GM10266 (cell line): ENCODE data around the gene SCFD2.

Experiments
- DNase-seq: peaks from one replicate; pipeline ENCODE4 v3.0.0; 2012; ENCODE audit errors: extremely low spot score
- TF ChIP-seq, protein P1 (sequence below): IDR thresholded peaks from 2 replicates; pipeline ENCODE4 v1.5.1; 2012; ENCODE audit warnings: mild to moderate bottlenecking, low read depth; ENCODE audit not compliant: control insufficient read depth, insufficient read depth; ENCODE audit errors: missing control alignments

The SCFD2 gene

DNA sequence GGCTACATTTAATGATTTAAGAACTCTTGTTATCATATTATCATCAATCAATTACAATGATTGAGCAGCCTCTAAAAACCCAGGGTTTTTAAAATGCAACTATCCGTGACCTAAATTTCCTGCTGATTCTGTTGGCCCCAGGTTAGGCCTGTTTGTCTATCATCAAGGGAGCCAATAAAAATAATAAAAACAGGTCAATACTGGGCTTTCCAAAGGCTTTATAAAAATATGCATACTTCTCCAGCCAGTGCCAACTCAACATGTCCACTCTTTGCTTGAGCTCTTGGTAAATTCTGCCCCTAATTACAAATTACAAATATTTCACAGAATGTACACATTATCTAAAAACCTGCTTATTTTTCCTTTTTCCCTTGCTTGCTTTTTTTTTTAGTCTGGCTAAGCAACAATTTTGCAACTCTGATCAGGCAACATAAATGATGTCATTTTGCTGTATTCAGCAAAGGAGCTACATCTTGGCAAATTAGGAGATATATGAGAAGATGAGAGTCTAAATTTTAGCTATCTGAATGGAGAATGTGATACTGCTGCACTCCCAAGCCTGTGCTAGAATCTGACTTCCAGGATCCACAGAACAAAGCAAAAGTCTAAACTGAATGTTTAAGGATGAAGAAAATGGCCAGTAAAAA, 204.0 kb downstream of the SCFD2 start:
- no peak for DNase-seq
- TF ChIP-seq, protein P1, sequence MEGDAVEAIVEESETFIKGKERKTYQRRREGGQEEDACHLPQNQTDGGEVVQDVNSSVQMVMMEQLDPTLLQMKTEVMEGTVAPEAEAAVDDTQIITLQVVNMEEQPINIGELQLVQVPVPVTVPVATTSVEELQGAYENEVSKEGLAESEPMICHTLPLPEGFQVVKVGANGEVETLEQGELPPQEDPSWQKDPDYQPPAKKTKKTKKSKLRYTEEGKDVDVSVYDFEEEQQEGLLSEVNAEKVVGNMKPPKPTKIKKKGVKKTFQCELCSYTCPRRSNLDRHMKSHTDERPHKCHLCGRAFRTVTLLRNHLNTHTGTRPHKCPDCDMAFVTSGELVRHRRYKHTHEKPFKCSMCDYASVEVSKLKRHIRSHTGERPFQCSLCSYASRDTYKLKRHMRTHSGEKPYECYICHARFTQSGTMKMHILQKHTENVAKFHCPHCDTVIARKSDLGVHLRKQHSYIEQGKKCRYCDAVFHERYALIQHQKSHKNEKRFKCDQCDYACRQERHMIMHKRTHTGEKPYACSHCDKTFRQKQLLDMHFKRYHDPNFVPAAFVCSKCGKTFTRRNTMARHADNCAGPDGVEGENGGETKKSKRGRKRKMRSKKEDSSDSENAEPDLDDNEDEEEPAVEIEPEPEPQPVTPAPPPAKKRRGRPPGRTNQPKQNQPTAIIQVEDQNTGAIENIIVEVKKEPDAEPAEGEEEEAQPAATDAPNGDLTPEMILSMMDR = no peak

DNA sequence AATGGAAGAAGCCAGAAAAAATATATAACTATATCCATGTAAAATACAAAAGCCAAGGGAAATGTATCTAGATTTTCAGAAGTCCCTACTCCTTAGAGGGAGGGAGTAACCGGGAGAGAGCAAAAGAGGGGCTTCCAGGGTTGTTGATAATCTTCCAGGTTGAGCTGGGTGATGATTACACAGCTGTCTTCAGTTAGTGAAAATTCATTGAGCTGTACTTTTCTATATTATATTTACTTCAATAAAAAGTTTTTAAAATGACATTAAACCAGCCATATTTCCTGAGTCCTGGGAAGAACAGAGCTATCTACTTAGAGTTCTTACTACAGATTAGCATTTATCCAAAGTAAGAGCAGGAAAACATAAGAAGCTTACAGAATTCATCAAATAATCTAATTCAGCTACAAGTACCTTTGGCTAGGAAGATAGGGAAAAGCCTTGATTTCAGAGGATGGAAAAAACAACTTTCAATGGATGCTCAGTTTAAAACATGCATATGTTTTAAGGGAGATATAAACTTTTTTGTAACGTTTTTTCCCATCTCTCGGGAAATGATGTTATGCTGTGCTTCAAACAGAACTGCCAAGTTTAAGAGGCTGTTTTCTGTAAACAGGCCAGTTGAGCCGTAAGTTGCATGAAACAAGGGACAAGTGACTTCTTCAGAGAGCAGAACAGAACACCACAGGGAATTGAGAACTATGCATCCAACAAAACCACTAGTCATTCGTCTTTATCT, 204.6 kb downstream of the SCFD2 start:
- DNase-seq = no peak
- TF ChIP-seq, protein P1 = no peak

DNA sequence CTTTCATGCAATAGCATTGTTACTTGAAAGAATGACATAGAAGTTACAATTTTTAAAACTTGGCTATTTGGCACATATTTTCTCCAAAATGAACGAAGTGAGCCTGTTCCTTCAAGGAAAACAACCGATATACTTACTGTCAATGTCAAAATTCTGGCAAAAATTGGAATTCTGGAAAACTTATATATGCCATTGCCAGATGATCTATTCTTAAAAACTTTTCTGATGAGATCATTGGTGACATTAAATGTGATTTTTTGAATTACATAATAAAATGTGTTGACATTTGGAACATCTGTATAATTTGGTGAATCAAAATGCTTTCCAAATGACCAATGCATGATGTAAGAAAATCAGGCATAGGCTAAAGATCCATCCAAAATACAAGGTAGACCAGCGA, 209.0 kb downstream of the SCFD2 start:
- no peak for DNase-seq
- TF ChIP-seq, protein P1 = no peak

DNA sequence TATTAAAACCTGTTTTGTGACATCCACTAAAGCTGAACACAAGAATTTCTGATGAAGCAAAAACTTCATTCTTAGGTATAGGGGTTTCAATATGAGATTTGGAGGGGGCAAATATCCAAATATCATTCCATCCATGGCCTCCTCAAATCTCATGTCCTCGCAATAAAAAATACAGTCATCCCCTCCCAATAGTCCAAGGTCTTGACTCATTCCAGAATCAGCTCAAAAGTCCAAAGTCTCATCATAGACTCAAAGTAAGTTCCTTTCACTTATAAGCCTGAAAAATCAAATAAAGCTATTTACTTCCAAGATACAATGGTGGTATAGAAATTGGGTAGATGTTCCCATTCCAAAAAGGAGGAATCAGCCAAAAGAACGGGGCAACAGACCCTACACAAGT, 213.4 kb downstream of the SCFD2 start:
- TF ChIP-seq, protein P1 = no peak

DNA sequence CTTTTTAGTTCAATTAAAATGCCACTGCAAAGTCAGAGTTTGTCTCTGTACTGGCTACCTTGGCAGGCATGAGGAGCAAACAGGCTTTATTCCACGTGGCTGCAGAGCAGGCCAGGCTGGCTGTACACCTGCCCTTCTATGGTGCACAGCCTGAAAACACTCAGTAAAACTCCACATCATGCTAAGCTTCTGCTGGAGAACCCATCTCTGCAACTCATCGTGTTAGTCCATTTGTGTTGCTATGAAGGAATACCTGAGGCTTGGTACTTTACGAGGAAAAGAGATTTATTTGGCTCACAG, 214.4 kb downstream of the SCFD2 start:
- DNase-seq = no peak
- TF ChIP-seq, protein P1 = no peak

More for the DNA sequence above, 213.4 kb downstream of the SCFD2 start:
- DNase-seq = no peak

DNA sequence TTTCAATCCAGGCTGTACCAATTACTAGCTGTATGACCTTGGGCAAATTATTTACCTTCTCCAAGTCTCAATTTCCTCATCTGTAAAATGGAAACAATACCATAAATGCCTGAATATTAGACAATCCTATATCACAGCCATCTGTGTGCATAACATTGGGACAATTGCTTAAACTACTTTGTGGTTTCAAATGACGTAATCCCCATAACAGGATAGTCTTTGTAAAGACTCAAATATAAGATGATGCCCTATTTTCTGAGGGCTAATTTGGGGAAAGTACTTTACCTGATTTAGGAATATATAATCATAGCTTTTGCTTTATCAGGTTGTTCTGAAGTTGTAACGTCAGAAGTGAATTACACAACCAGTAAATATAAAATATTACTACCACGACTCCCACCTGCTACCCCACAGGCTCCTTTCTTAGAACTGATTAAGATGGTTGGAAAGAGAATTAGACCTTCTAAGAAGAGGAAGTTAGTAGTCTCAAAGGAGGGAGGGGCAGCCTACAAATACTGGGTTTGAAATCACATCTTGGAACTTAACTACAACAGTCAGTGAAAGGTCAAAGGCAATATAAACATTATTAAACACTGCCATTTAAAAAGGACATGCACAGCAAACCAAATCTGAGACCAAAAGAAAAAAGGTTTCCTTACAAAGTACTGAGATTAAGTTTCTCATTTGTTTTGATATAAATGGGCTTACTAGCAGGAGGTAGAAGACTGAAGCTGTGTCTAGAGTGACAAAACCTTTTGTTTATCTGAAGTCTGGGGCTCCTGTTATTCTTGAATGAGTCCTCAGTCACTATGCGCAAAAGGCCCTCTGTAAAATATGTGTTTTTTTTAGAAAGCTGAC, 215.0 kb downstream of the SCFD2 start:
- TF ChIP-seq, protein P1 = no peak
- DNase-seq = no peak

DNA sequence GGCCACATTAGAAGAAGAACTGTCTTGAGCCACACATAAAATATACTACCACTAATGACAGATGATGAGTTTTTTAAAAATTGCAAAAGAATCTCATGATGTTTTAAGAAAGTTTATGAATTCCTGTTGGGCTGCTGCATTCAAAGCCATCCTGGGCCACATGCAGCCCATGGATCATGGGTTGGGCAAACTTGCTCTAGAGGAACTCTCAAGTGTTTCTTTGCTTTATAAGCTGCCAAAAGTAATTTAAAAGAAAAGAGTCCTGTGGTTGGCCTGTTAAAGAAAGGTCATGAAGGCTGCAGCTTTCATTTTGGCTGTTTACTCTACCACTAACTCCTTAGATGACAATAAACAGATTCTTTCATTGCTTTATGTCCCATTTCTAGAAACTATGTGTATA, 218.2 kb downstream of the SCFD2 start:
- TF ChIP-seq, protein P1 = no peak
- no peak for DNase-seq
